ENCODE data around the gene LMF1. TPM values are rescaled to one million over a fixed set of nuclear protein-coding genes. Genes with fewer than 3 reads are reported as not detected.

LMF1 gene
- total and polyA plus RNA-seq, 2 of the 8 experiments (the other 6 are each of a cell fraction or from before 2014, with no cell fraction given) = 3.5 to 9.1 TPM

DNA sequence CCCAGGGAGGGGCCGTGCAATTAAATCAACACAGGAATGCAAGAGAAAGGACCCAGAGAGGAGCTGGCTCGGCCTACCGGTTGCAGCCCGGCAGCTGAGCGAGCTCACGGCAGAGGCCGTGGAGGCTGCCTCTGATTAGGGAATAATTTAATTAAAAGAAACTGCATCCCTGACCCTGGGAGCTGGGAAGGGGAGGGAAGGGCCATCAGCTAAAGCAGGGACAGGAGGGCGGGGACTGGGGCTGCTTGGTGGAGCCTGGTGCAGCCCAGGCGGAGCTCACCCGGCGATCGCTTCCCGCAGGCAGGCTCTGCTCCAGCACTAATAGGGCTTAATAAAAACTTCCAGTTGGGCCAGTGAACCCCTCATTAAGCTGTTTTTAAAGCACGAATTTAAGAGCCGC is 43.4 kb downstream of the LMF1 start (continued):
- TF ChIP-seq, protein P1, sequence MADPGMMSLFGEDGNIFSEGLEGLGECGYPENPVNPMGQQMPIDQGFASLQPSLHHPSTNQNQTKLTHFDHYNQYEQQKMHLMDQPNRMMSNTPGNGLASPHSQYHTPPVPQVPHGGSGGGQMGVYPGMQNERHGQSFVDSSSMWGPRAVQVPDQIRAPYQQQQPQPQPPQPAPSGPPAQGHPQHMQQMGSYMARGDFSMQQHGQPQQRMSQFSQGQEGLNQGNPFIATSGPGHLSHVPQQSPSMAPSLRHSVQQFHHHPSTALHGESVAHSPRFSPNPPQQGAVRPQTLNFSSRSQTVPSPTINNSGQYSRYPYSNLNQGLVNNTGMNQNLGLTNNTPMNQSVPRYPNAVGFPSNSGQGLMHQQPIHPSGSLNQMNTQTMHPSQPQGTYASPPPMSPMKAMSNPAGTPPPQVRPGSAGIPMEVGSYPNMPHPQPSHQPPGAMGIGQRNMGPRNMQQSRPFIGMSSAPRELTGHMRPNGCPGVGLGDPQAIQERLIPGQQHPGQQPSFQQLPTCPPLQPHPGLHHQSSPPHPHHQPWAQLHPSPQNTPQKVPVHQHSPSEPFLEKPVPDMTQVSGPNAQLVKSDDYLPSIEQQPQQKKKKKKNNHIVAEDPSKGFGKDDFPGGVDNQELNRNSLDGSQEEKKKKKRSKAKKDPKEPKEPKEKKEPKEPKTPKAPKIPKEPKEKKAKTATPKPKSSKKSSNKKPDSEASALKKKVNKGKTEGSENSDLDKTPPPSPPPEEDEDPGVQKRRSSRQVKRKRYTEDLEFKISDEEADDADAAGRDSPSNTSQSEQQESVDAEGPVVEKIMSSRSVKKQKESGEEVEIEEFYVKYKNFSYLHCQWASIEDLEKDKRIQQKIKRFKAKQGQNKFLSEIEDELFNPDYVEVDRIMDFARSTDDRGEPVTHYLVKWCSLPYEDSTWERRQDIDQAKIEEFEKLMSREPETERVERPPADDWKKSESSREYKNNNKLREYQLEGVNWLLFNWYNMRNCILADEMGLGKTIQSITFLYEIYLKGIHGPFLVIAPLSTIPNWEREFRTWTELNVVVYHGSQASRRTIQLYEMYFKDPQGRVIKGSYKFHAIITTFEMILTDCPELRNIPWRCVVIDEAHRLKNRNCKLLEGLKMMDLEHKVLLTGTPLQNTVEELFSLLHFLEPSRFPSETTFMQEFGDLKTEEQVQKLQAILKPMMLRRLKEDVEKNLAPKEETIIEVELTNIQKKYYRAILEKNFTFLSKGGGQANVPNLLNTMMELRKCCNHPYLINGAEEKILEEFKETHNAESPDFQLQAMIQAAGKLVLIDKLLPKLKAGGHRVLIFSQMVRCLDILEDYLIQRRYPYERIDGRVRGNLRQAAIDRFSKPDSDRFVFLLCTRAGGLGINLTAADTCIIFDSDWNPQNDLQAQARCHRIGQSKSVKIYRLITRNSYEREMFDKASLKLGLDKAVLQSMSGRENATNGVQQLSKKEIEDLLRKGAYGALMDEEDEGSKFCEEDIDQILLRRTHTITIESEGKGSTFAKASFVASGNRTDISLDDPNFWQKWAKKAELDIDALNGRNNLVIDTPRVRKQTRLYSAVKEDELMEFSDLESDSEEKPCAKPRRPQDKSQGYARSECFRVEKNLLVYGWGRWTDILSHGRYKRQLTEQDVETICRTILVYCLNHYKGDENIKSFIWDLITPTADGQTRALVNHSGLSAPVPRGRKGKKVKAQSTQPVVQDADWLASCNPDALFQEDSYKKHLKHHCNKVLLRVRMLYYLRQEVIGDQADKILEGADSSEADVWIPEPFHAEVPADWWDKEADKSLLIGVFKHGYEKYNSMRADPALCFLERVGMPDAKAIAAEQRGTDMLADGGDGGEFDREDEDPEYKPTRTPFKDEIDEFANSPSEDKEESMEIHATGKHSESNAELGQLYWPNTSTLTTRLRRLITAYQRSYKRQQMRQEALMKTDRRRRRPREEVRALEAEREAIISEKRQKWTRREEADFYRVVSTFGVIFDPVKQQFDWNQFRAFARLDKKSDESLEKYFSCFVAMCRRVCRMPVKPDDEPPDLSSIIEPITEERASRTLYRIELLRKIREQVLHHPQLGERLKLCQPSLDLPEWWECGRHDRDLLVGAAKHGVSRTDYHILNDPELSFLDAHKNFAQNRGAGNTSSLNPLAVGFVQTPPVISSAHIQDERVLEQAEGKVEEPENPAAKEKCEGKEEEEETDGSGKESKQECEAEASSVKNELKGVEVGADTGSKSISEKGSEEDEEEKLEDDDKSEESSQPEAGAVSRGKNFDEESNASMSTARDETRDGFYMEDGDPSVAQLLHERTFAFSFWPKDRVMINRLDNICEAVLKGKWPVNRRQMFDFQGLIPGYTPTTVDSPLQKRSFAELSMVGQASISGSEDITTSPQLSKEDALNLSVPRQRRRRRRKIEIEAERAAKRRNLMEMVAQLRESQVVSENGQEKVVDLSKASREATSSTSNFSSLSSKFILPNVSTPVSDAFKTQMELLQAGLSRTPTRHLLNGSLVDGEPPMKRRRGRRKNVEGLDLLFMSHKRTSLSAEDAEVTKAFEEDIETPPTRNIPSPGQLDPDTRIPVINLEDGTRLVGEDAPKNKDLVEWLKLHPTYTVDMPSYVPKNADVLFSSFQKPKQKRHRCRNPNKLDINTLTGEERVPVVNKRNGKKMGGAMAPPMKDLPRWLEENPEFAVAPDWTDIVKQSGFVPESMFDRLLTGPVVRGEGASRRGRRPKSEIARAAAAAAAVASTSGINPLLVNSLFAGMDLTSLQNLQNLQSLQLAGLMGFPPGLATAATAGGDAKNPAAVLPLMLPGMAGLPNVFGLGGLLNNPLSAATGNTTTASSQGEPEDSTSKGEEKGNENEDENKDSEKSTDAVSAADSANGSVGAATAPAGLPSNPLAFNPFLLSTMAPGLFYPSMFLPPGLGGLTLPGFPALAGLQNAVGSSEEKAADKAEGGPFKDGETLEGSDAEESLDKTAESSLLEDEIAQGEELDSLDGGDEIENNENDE (IDR thresholded peaks at IDR 0.05; ENCODE audit: insufficient replicate concordance, low read length) = no peak
- TF ChIP-seq SAP30 (IDR thresholded peaks at IDR 0.05; ENCODE audit: insufficient read depth, insufficient replicate concordance, low read length) (no peak), GTF2F1 (IDR thresholded peaks at IDR 0.05; ENCODE audit: borderline replicate concordance, low read depth, low read length) (no peak), EGR1 (IDR thresholded peaks at IDR 0.05; ENCODE audit: borderline replicate concordance, low read depth, low read length) (no peak), GABPA (IDR thresholded peaks at IDR 0.05; ENCODE audit: borderline replicate concordance, insufficient read depth, low read length) (no peak), NANOG (IDR thresholded peaks at IDR 0.05; ENCODE audit: insufficient read depth, low read depth, low read length, poor library complexity, severe bottlenecking) (no peak)

Data from H1 (cell line).